Inflammatory macrophage (primary cell): ENCODE measurements around the gene CALM3.

ENCODE experiments used
- DNase-seq, 2 donors: peaks; one replicate each; pipeline ENCODE4 v3.0.0-alpha.2; 2020 to 2022

Gene CALM3

DNA sequence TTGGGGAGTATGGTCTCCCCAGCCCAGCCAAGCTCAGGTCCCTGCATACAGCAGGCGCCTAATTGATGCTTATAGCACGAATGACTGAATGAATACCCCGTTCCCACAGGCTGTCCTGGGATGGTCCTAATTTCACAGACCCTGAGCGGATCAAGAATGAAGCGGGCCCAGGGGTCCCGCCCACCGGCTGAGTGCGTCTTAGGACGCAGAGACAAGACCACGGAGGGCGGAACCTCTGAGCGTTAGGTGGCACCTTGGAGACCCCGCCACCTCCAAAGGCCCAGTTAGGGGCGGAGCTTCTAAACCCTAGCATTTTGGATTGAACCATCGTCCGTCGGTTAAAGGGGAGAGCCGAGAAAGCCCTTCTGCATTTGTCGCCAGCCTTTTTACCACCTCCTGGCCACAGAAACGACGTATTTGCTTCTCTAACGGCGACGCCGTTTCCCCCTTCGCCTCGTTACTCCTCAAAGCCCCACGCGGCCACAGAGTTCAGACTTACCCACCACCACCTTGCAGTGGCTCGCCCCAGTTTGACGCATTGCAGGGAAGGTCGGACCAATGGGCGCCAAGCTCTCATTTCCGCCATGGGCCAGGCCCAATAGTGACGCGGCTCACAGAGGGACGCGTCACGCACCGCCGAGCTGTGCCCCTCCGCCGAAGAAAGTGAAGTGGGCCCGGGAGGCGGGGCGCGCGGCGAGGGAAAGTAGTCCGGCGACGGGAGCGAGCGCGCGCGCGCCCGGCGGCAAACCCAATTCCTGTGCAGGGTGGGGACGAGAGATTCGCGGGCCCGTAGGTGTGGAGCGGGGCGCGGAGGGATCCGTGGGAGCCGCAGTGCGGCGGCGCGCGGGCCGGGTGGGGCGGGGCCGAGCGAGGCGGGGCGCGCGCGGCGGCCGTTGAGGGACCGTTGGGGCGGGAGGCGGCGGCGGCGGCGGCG, 479 bp upstream of the CALM3 start:
- DNase-seq: peak; percentile 98

DNA sequence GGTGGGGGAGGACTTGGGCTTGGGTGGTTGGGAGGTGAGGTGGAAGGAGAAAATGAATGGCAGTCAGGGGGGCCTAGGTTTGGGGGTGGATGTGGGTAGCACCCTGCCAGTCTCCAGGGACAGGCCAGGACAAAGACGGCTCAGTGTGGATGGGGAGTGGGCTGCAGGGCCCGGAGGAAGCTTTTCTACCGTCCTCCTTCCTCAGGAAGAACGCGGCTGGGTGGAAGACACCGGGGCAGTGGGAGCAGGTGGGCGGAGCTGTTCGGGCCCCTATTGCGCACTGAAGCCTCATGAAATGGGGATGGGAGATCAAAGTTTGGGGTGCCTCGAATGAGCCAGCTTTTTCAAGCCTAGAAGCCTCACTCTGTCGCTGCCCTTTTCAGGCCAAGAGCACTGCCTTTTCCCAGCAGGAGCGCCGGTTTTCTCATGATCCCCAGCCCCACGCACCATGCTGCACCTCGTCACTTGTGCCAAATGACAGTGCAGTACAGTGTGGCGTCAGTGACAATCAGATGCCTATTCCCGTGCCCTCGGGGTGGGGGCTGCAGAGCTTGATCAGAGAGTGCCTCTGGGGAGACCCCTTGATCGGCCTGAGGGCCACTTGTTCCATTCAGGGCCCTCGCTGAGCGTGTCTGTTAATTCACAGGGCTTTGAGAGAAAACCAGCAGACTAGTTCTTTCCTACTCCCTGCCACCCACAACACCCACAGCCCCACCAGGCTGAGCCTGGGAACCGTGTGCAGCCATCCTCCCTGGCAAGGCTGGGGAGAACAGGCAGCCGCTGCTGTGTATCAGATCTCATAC, 1.5 kb downstream of the CALM3 start:
- DNase-seq: peak in 1 of 2 donors; percentile 6

DNA sequence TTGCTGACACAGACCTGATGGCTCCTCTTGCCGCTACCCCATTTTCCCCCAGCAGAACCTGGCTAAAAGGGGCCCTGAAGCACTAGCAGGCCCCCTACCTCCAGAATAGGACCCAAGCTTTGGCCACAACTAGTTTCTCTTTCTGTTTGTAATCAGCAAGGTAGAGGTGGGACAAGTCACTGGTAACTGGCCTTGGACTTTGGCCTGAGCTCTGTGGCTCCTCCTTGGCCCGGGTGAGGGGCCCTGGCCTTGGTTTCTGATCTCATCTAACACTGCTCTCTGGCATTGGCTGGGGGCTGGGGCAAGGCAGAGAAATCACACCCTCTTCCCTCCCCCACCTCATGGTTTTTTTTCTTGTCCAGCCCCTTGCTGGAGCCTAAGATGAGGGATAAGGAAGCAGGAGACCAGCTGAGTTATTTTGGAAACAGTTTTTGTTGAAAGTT, 2.1 kb downstream of the CALM3 start:
- DNase-seq: no peak

DNA sequence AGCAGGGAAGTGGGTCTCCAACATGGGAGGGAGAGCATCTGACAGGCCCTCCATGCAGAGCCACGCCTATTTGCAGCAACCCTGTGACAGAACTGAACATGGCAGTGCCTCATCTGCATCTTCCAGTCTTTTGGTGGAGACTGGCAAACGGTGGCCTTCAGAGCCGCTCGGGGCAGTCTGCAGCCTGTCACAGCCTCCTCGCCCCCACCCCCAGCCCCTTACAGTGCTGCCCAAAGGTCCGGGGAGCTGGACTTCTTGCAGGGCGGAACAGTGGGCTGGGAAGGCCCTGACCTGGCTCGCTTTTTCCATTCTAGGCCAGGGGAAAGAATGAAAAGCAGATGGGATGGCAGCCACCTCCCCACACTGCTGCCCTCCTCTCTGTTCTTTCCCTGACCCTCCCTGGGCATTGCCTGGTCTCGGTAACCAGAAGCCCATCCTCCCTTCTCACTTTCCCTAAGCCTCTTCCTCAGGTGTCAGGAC, 2.7 kb downstream of the CALM3 start:
- DNase-seq: no peak

DNA sequence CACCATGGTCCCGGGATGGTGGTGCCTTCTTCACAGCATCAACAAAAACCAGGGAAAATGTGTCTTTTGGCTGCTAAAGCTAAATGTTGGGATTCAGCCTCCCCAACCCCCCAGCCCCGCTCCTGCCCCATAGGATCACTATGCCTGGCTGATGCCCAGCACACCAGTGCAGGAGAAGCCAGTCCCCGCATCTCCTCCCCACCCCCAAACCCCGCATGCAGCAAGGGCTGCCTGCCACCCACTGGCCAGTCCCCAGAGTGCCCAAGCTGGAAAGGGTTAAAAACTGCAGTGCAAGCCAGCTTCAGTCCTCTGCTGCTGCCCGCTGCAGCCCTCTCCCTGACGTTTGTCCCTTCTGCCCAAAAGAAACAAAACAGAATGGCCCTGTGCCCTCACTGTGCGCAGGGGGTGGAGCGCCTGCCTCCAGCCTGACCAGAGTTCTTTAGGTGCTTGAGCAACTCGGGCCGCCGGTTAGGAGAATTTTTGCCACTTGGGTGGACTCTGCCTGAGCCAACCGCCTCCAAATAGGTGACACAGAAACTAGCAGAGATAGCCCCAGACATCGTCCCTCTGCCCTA, 3.7 kb downstream of the CALM3 start:
- no peak for DNase-seq

DNA sequence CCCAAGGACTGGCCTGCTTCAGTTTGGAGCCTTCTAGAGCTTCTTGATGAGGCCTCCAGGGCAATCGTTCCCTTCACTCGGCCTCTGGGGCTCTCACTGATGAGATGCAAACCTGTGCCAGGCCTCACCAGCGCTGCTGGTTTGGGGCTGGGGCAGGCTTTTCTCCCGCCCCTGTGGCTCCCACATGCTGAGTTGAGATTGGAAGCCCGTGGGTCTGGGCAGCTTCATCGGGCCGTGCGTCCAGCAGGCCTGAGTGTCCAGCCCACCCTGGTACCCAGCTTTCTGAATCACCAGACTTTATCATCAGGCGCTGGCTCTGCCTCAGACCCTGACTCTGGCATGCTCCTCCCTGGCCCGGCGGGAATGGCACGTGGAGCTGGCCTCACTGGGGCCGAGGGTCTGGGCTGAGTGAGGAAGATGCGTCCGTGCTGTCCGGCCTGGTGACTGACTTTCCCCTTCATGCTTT, 4.3 kb downstream of the CALM3 start:
- peak in 1 of 2 donors; percentile 0 for DNase-seq

DNA sequence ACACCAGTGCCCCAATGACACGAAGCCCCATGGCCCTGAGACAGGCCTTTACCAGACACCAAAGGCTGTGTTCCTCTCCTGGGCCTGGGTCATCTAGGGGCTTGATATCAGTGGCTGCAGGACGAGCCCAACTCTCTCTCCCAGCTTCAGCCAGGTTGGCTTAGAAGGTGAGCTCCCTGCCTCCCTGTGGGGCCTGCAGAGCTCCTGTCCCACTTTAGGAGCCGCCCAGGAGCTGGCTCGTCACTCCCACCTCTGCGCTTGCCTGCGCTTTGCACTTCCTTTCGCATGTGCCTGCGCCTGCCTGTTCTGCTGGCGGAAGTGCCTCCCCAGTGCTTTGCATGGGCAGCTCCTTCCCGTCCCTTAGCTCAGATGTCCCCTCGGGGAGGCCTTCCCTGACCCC, 4.9 kb downstream of the CALM3 start:
- no peak for DNase-seq

DNA sequence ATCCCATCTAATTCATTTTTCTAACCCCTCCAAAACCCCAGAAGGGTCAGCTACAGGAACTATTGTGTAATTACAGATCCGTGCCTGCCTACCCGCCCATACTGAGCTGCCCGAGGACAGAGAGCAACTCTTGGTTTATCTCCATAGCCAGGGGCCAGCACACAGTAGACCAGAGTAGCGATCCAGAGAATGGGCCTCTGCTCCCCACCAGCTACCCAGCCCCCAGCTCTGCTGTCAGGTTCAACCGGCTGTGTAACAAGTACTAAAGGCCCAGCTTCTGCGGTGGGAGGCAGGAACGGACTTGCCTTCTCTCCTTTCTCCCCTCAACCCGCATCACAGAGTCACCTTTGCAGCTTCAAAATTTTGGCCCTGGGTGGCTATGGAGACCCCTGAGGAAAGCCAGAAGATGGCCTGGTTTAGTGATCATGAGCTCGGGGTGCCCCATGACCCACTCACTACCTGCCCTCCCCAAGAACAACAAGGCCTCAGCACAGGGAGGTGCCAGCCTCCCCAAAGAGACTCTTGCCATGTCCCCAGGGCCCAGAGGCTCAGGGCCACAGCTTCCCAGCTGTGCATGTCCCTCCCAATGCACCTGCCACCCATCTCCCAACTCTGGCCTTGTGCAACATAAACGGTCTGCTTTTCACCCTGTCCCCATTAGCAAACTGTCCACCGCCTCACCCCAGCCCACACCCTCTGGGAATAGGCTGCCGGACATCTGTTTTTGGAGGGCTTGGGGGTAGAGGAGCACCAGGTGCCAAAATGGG, 5.7 kb downstream of the CALM3 start:
- DNase-seq: peak in 1 of 2 donors; percentile 1

DNA sequence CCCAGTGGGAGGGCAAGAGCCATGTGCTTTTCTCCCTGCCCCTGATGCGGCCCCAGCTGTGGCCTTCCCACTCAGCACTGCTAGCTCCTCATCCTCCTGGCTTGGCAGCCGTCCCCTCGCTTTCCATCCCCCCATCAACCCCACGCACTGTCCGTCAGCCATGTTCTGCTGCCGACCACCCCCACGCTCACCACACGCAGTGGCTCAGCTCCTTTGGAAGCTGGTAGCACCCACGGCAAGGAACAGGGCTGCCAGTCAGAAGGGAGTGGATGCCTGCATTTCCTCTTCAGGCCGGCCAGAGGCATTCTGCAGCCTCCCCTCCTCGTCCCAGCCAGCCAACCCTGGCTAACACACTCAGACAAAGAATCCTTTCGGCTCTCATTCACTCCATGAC, 6.3 kb downstream of the CALM3 start:
- peak in 1 of 2 donors; percentile 0 for DNase-seq

DNA sequence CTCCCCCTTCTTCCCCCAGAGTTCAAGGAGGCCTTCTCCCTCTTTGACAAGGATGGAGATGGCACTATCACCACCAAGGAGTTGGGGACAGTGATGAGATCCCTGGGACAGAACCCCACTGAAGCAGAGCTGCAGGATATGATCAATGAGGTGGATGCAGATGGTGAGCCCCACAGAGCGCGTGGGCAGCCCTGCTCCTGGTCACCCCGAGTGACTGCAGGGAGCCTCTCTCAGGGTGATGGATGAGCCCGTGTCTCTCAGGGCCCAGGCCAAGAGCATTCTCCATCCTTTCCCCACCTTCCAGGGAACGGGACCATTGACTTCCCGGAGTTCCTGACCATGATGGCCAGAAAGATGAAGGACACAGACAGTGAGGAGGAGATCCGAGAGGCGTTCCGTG, 7.0 kb downstream of the CALM3 start:
- no peak for DNase-seq

DNA sequence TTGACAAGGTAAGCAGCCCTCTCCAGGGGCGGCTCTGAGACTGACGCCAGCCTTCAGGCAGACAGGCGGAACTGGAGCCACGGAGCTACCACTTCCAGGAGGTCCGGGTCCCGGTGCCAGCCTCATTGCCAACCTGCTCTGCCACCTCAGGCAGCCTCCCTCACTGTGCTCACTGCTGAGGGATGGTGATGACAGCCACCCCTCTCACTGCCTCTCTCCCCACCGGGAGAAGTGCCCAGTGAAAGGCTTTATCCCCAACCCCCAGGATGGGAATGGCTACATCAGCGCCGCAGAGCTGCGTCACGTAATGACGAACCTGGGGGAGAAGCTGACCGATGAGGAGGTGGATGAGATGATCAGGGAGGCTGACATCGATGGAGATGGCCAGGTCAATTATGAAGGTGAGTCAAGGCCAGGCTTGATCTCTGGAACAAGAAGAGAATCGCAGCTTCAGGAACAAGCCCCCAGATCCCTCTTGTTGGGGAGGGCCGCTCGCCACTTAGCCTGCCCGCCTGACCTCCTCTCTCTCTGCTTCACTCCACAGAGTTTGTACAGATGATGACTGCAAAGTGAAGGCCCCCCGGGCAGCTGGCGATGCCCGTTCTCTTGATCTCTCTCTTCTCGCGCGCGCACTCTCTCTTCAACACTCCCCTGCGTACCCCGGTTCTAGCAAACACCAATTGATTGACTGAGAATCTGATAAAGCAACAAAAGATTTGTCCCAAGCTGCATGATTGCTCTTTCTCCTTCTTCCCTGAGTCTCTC, 7.6 kb downstream of the CALM3 start:
- peak in 1 of 2 donors; percentile 2 for DNase-seq

DNA sequence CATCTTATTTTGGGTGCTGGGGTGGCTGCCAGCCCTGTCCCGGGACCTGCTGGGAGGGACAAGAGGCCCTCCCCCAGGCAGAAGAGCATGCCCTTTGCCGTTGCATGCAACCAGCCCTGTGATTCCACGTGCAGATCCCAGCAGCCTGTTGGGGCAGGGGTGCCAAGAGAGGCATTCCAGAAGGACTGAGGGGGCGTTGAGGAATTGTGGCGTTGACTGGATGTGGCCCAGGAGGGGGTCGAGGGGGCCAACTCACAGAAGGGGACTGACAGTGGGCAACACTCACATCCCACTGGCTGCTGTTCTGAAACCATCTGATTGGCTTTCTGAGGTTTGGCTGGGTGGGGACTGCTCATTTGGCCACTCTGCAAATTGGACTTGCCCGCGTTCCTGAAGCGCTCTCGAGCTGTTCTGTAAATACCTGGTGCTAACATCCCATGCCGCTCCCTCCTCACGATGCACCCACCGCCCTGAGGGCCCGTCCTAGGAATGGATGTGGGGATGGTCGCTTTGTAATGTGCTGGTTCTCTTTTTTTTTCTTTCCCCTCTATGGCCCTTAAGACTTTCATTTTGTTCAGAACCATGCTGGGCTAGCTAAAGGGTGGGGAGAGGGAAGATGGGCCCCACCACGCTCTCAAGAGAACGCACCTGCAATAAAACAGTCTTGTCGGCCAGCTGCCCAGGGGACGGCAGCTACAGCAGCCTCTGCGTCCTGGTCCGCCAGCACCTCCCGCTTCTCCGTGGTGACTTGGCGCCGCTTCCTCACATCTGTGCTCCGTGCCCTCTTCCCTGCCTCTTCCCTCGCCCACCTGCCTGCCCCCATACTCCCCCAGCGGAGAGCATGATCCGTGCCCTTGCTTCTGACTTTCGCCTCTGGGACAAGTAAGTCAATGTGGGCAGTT, 8.6 kb downstream of the CALM3 start:
- DNase-seq: peak in 1 of 2 donors; percentile 2

DNA sequence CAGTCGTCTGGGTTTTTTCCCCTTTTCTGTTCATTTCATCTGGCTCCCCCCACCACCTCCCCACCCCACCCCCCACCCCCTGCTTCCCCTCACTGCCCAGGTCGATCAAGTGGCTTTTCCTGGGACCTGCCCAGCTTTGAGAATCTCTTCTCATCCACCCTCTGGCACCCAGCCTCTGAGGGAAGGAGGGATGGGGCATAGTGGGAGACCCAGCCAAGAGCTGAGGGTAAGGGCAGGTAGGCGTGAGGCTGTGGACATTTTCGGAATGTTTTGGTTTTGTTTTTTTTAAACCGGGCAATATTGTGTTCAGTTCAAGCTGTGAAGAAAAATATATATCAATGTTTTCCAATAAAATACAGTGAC, 9.3 kb downstream of the CALM3 start:
- DNase-seq: no peak

DNA sequence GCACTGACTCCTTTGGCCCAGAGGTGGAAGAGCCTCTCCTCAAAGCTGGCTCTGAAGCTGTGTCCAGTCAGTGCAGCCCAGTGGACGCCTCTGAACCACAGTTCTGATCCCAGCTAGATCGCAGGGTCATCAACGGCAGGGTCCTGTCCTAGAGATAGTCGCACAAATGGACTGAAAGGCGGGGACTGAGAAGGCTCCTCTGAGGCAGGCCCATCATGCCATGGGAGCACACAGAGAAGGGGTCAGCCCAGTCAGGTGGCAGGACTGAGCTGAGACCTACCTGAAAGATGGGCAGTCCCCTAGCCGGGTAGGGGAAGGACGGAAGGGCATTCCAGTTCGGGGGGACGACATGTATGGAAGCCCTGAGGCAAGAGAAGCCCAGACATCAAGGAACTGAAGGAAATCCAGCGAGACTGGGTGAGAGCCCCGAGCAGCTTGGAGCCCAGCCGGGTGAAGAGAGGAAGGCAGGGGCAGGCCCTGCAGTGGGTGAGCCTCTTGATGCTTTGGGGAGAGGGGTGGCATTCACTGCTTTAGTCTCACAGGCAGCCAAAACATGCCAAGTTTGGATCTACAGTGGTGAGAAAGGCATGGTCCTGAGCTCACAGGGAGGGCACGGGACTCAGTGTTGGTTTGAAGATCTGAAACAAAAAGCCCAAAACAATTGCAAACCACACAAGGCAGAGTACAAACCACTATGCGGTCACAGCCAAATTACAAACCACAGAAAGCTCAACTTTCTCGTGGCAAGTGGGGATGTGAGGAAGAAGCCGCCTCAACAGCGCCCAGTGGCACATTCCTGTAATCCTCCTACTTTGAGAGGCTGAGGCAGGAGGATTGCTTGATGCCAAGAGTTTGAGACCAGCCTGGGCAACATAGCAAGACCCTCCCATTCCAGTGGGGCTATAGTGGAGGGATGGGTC, 10.0 kb downstream of the CALM3 start:
- peak in 1 of 2 donors; percentile 32 for DNase-seq

DNA sequence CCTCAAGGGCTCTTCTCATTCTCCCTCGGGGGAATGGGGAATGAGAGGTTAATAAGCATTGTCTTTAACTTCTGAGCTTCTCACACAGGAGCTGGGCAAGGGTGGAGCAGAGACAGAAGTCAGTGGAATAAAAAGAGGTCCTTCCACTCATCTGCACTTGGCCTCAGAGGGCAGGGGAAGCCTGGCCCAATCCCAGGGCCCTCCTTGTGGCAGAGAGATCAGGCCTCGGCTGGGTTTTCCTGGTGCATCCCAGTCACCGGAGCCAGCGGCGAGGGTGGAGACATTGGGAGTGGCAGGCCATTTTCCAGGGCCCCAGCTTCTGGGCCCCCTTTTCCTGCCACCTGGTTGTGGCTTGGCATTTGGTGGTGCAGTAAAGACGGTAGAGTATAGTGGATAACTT, 10.6 kb downstream of the CALM3 start:
- DNase-seq: no peak

DNA sequence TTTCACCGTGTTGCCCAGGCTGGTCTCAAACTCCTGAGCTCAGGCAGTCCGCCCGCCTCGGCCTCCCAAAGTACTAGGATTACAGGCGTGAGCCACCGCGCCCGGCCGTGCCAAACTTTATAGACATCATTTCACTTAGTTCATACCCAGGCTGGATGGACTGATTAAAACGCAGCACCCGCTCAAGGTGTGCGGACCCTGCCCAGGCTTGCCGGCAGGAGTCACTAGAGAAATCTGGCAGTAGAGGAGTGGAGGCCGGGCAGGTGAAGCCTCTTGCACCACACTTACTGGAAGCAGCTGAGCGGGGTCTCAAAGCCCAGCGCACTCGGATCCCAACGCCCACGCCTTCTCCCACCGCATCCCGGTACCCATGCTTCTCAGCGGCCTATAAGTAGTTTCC, 12.4 kb downstream of the CALM3 start:
- no peak for DNase-seq

DNA sequence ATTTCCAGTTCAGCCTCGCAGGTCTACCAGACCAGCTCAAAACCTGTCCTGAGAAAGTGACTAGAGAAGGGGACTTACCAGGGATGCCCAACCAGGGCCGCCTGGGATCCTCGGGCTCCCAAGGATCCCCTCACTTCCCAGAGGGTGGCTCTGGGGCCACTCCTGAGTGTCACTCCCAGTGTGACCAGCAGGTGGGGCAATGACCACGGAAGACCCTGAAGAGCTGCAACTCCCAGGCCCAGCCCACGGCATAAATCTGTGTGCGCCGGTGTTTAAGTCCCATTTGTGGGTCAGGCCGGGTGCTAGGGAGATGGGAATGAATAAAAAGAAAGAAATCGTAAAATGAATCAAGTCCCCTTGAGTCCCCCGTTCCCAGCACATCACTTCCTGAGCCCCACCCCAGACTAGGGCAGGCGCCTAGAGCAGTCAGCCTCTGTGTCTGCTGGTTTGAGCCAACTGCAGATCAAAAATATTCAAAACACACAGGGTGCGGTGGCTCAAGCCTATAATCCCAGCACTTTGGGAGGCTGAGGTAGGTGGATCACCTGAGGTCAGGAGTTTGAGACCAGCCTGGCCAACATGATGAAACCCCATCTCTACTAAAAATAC, 13.1 kb downstream of the CALM3 start:
- peak; percentile 83 for DNase-seq

DNA sequence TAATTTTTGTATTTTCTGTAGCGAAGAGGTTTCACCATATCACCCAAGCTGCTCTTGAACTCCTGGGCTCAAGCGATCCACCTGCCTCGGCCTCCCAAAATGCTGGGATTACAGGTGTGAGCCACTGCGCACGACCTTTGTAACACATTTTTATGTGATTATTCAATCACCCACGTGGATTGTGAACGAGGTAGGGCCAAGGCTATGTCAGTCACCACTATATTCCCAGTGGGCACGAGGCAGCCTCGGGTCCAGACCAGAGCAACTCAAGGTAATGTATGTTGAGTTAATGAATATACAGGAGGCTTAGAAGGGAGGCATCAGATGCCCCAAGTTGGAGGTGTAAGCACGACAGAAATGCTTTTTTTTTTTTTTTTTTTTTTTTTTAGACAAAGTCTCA, 14.8 kb downstream of the CALM3 start:
- DNase-seq: peak in 1 of 2 donors; percentile 0
